Left ventricle myocardium inferior (tissue), 1 donor: ENCODE data around the gene U2SURP. TPM values are rescaled to one million over a fixed set of nuclear protein-coding genes. Genes with fewer than 3 reads are reported as not detected.

Source experiments
- DNase-seq: peaks from one replicate; pipeline ENCODE4 v3.0.0-alpha.2; 2020
- H3K27ac ChIP-seq: fragments of 200-600 bp; replicated peaks from 2 replicates; pipeline ENCODE4 v1.8.0; 2021
- H3K27me3 ChIP-seq: fragments of 200-600 bp; 2 replicates; pipeline ENCODE4 v1.8.0; 2021; ENCODE audit warnings: low read depth
- H3K36me3 ChIP-seq: fragments of 200-600 bp; 2 replicates; pipeline ENCODE4 v1.8.0; 2021
- H3K4me1 ChIP-seq: fragments of 200-600 bp; 2 replicates; pipeline ENCODE4 v1.8.0; 2021
- H3K4me3 ChIP-seq: fragments of 200-600 bp; 2 replicates; pipeline ENCODE4 v1.8.0; 2021; ENCODE audit warnings: mild to moderate bottlenecking, moderate library complexity
- H3K9me3 ChIP-seq: fragments of 200-600 bp; replicated peaks from 2 replicates; pipeline ENCODE4 v1.8.0; 2021
- intact Hi-C: fragments of 100-400 bp; cut with micrococcal nuclease; formaldehyde crosslinking; loops from one replicate; pipeline ENCODE4 v1.11.0; 2022
- total RNA-seq: library from RNA; stranded (reverse); fragmentation: NEBNext Ultra II Directional; extraction: Animal tissue kit (Norgen Biotek cat#: 25700); gene quantifications from one replicate; pipeline ENCODE4 v1.2.1, GENCODE V29; 2021
- TF ChIP-seq, protein P1 (sequence below): fragments of 200-600 bp; IDR thresholded peaks from 2 replicates; pipeline ENCODE4 v1.8.0; 2021; ENCODE audit warnings: antibody characterized with exemption, mild to moderate bottlenecking, borderline replicate concordance
- donor health status: DM: no; HTN: yes; CAD: no; lungs with severe emphysema.

Gene U2SURP
- total RNA-seq, 1 donor from 2014 or later, result 43.7 TPM

DNA sequence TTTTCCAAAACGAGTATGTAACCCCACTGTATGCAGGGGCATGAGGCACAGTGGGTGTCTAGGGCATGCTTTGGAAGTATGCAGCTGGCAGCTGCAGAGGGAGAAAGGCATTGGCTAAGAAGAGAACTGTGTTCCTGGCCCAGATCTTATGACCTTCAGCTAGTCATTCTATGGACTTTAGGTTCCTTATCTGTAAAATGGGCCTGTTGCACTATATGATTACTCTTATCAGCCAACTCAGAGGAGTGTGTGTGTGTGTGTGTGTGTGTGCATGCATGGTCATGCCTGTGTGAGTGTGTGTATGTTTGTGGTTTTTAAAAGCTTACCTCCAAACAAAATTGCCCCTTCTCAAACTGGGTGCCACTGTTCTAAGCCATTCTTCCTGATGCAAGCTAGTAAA, 90.8 kb downstream of the U2SURP start:
- Histone ChIP-seq H3K36me3 (no peaks in the 10 kb centered on the region), H3K27me3 (no peaks in the 10 kb centered on the region), H3K9me3 (peaks cover 5% of the 10 kb centered on the region), H3K4me1 (peaks cover 6% of the 10 kb centered on the region), H3K4me3 (no peak overlapping the region), H3K27ac (no peak overlapping the region)
- TF ChIP-seq, protein P1, sequence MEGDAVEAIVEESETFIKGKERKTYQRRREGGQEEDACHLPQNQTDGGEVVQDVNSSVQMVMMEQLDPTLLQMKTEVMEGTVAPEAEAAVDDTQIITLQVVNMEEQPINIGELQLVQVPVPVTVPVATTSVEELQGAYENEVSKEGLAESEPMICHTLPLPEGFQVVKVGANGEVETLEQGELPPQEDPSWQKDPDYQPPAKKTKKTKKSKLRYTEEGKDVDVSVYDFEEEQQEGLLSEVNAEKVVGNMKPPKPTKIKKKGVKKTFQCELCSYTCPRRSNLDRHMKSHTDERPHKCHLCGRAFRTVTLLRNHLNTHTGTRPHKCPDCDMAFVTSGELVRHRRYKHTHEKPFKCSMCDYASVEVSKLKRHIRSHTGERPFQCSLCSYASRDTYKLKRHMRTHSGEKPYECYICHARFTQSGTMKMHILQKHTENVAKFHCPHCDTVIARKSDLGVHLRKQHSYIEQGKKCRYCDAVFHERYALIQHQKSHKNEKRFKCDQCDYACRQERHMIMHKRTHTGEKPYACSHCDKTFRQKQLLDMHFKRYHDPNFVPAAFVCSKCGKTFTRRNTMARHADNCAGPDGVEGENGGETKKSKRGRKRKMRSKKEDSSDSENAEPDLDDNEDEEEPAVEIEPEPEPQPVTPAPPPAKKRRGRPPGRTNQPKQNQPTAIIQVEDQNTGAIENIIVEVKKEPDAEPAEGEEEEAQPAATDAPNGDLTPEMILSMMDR, result no peak
- DNase-seq, result no peak
- intact Hi-C loops, result no loop called here

DNA sequence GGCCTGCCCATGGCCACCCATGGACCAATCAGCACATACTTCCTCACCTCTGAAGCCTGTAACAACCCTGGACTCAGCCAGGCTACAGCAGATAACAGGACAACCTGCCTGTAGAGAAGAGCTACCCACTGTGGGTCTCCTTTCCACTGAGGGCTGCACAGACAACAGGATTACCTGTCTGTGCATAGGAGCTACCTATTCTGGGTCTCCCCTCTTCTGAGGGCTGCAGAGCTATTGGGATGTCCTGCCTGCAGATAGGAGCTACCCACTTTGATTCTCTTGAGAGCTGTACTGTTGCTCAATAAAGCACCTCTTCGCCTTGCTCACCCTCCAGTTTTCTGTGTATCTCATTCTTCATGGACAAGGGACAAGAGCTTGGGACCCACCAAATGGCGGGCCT, 94.4 kb downstream of the U2SURP start:
- intact Hi-C loops, result no loop called here
- Histone ChIP-seq H3K36me3 (no peaks in the 10 kb centered on the region), H3K27me3 (no peaks in the 10 kb centered on the region), H3K4me1 (peaks cover 2% of the 10 kb centered on the region), H3K27ac (no peak overlapping the region), H3K4me3 (no peak overlapping the region), H3K9me3 (peaks cover 5% of the 10 kb centered on the region)
- TF ChIP-seq, protein P1, result no peak
- DNase-seq, result no peak

DNA sequence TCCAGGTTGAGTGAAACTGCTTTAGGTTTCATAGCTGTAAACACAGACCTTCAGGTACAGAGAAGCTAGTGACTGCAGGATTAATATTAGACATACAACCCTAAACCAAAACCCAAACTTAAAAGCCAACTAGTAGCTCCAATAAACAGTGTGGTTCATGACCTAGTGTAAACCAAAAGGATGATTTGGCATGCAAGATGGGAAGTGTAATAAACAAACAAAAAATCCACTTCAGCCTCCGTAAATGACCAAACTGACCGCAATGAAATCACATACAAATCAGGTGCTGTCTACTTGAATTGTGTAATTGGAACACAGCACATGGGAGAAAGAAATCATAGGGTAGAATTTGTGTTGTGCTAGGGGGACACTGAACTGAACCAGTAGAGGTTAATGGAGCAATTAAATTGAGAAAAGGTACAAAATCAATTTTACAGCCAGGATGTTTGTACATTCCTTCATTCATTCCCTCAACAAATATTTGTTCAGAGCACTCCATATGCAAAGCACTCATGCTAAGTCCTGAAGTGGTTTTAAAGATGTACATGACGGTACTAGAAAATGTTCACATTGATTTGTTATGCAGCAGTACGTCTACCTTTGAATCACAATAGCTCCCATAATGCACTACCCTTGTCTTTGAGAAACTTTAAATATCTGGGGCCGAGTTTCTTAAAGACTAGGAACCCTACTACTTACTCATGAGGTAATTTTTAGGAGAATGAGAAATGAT, 96.8 kb downstream of the U2SURP start:
- H3K27ac ChIP-seq, result no peak overlapping the region
- TF ChIP-seq, protein P1, result no peak
- no peak for DNase-seq
- no peak overlapping the region for H3K4me3 ChIP-seq
- intact Hi-C loops, result no loop called here
- H3K9me3 ChIP-seq, result peaks cover 5% of the 10 kb centered on the region
- no peaks in the 10 kb centered on the region for H3K36me3 ChIP-seq
- no peaks in the 10 kb centered on the region for H3K27me3 ChIP-seq
- no peaks in the 10 kb centered on the region for H3K4me1 ChIP-seq

DNA sequence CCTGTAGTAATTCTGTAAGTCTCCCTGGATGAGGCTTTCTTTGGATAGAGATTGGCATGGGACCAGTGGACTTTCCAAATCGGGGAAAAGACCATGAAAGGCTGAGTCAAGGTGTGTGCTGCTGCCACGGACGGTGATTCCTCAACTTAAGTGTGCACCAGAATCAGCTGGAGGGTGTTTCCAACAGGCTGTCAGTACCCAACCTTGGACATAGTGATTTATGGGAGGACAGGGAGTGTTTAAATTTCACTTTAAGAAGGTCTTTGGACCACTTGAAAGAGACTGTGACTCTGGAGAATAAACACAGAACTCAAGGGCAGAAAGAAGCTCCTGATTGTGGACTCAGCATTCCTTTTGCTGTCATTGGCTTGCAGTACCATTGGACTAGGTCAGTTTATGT, 97.8 kb downstream of the U2SURP start:
- TF ChIP-seq, protein P1, result no peak
- intact Hi-C loops, result no loop called here

DNA sequence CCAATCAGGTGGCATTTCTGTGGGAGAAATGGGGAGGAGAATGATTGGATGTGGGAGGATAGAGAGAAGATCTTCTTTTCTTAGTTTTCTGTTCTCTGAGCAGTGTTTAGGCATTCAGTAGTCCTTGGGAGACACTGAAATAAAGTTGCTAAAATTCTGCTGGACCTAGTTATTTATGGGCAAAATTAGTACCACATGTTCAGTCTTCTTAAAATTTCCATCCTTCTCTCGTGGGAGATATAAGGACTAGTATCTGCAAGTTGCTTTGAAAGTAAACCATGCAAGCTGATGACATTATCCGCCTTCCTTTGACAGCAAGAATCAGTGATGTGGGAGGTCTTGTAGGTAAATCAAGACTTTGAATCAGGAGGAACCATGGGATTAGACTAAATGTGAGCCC, 98.3 kb downstream of the U2SURP start:
- no peak overlapping the region for H3K27ac ChIP-seq
- no peaks in the 10 kb centered on the region for H3K4me1 ChIP-seq
- no peaks in the 10 kb centered on the region for H3K27me3 ChIP-seq
- TF ChIP-seq, protein P1, result no peak
- DNase-seq, result no peak
- peaks cover 12% of the 10 kb centered on the region for H3K9me3 ChIP-seq
- intact Hi-C loops, result no loop called here
- no peaks in the 10 kb centered on the region for H3K36me3 ChIP-seq
- no peak overlapping the region for H3K4me3 ChIP-seq

More for the DNA sequence above, 97.8 kb downstream of the U2SURP start:
- no peaks in the 10 kb centered on the region for H3K27me3 ChIP-seq
- H3K9me3 ChIP-seq, result peaks cover 7% of the 10 kb centered on the region
- H3K36me3 ChIP-seq, result no peaks in the 10 kb centered on the region
- no peak overlapping the region for H3K4me3 ChIP-seq
- no peaks in the 10 kb centered on the region for H3K4me1 ChIP-seq
- no peak overlapping the region for H3K27ac ChIP-seq
- no peak for DNase-seq
